ENCODE data around the gene PLCB4. TPM values are rescaled to one million over a fixed set of nuclear protein-coding genes. Genes with fewer than 3 reads are reported as not detected.

The PLCB4 gene
- total RNA-seq, 2 experiments from 2014 or later = 0.06 TPM; not detected in 1

DNA sequence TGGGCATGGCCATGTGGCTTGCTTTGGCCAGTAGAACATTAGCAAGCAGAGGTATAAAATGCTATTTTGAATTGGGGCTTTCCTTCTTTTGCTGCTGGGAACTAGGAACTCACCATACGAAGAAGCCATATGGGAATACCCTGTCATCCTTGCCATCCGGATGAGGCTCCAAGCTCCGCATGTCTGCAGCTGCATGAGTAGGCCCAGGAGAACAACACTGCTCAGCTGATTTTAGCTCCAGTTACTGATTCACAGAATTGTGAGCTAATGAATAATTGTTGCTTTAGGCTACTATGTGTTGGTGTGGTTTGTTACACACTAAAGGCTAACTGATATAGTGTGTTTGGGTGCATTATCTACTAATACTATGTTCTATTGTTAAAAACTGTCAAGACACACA, 2.7 kb upstream of the PLCB4 start:
- Histone ChIP-seq H3K36me3 (ENCODE audit: insufficient read depth, low read length) (no peaks in the 10 kb centered on the region), H3K27ac (ENCODE audit: low read depth in 1 of 2, low read length in 2 of 2) (no peak overlapping the region), H3K9me3 (ENCODE audit: control insufficient read depth in 1 of 2, insufficient read depth in 1 of 2, low read length in 2 of 2) (peaks cover 0 to 19% of the 10 kb centered on the region in 2 experiments), H3K27me3 (ENCODE audit: control insufficient read depth in 1 of 2, insufficient read depth in 2 of 2, low read length in 2 of 2) (peaks cover 6 to 15% of the 10 kb centered on the region in 2 experiments), H3K4me1 (ENCODE audit: insufficient read depth, low read length) (no peaks in the 10 kb centered on the region), H3K4me3 (ENCODE audit: low read length) (no peak overlapping the region)
- H3K27me3 Mint-ChIP-seq = peaks cover 28% of the 10 kb centered on the region
- no peak overlapping the region for H3K4me3 Mint-ChIP-seq
- DNase-seq (no peak), ATAC-seq (ENCODE audit: poor library complexity) (no peak)
- no peak overlapping the region for H3K27ac Mint-ChIP-seq
- peaks cover 5% of the 10 kb centered on the region for H3K4me1 Mint-ChIP-seq (ENCODE audit: low read depth)
- peaks cover 7% of the 10 kb centered on the region for H3K9me3 Mint-ChIP-seq
- H3K36me3 Mint-ChIP-seq (ENCODE audit: low read depth) = no peaks in the 10 kb centered on the region
- ChIA-PET POLR2A (no interaction called here), CTCF (no interaction called here)
- intact Hi-C loops (cut with DNase I, micrococcal nuclease) = no loop called here
- TF ChIP-seq, protein P1, sequence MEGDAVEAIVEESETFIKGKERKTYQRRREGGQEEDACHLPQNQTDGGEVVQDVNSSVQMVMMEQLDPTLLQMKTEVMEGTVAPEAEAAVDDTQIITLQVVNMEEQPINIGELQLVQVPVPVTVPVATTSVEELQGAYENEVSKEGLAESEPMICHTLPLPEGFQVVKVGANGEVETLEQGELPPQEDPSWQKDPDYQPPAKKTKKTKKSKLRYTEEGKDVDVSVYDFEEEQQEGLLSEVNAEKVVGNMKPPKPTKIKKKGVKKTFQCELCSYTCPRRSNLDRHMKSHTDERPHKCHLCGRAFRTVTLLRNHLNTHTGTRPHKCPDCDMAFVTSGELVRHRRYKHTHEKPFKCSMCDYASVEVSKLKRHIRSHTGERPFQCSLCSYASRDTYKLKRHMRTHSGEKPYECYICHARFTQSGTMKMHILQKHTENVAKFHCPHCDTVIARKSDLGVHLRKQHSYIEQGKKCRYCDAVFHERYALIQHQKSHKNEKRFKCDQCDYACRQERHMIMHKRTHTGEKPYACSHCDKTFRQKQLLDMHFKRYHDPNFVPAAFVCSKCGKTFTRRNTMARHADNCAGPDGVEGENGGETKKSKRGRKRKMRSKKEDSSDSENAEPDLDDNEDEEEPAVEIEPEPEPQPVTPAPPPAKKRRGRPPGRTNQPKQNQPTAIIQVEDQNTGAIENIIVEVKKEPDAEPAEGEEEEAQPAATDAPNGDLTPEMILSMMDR (IDR thresholded peaks at IDR 0.05) = no peak

DNA sequence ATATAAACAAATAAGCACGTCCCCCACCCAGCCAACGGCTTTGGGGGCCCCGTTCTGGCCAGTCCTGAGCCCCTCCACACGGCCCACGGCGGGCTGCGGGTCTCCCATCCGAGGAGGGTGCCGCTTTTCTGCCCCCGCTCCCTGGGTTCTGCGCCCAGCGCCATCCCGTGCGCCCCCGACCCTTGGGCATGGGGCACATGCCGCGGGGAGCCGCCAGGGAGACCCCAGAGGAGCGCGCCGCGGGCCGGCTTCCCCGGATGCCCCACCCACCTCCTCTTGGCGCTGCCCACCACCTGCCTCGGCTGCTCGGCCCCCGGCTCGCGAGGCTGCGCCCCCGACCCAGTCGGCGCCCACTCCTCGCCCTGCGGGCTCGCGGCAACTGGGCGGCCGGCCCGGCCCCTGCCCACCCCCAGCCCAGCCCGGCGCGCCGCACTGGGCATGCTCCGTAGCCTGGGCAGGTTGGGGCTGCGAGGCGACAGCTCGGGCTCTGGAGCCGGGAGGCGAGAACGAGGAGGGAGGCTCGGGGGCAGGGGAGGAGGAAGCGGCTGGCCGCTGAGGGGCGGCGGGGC, 570 bp upstream of the PLCB4 start:
- Mint-ChIP-seq H3K4me3 (no peak overlapping the region), H3K4me1 (ENCODE audit: low read depth) (peaks cover 5% of the 10 kb centered on the region), H3K36me3 (ENCODE audit: low read depth) (no peaks in the 10 kb centered on the region), H3K9me3 (peaks cover 7% of the 10 kb centered on the region), H3K27ac (no peak overlapping the region), H3K27me3 (peaks cover 28% of the 10 kb centered on the region)
- Histone ChIP-seq H3K36me3 (ENCODE audit: insufficient read depth, low read length) (no peaks in the 10 kb centered on the region), H3K27ac (ENCODE audit: low read depth in 1 of 2, low read length in 2 of 2) (no peak overlapping the region), H3K4me1 (ENCODE audit: insufficient read depth, low read length) (no peaks in the 10 kb centered on the region), H3K4me3 (ENCODE audit: low read length) (no peak overlapping the region), H3K9me3 (ENCODE audit: control insufficient read depth in 1 of 2, insufficient read depth in 1 of 2, low read length in 2 of 2) (peaks cover 0 to 14% of the 10 kb centered on the region in 2 experiments), H3K27me3 (ENCODE audit: control insufficient read depth in 1 of 2, insufficient read depth in 2 of 2, low read length in 2 of 2) (peaks cover 6 to 15% of the 10 kb centered on the region in 2 experiments)
- ATAC-seq (ENCODE audit: poor library complexity) (no peak), DNase-seq (peak in 1 of 14 experiments; percentile 2)
- ChIA-PET POLR2A (no interaction called here), CTCF (no interaction called here)
- TF ChIP-seq, protein P1 (IDR thresholded peaks at IDR 0.05) = no peak
- intact Hi-C loops (cut with DNase I, micrococcal nuclease) = no loop called here

DNA sequence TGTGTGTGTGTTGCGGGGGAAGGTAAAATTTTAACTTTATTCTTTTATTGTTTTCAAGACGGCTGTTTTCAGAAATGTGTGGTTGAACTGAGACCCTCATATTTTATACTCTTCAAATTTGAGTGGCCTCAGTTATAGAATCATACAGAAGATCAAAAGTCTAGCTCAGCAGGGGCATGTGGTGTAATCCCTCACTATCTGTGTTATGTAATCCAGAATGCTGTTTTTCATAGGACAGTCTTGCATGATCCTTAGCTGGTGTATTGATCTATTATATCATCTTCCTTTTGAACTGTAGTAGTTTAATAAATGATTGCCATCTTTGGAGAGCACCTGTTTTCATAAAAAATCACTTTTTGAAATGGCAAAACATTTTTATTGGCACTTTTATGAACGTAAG, 1.4 kb downstream of the PLCB4 start:
- Histone ChIP-seq H3K27ac (ENCODE audit: low read depth in 1 of 2, low read length in 2 of 2) (no peak overlapping the region), H3K4me1 (ENCODE audit: insufficient read depth, low read length) (no peaks in the 10 kb centered on the region), H3K36me3 (ENCODE audit: insufficient read depth, low read length) (no peaks in the 10 kb centered on the region), H3K9me3 (ENCODE audit: control insufficient read depth in 1 of 2, insufficient read depth in 1 of 2, low read length in 2 of 2) (peaks cover 0 to 14% of the 10 kb centered on the region in 2 experiments), H3K27me3 (ENCODE audit: control insufficient read depth in 1 of 2, insufficient read depth in 2 of 2, low read length in 2 of 2) (peaks cover 6 to 15% of the 10 kb centered on the region in 2 experiments), H3K4me3 (ENCODE audit: low read length) (no peak overlapping the region)
- TF ChIP-seq, protein P1 (IDR thresholded peaks at IDR 0.05) = no peak
- no peak for ATAC-seq (ENCODE audit: poor library complexity)
- Mint-ChIP-seq H3K27ac (no peak overlapping the region), H3K36me3 (ENCODE audit: low read depth) (no peaks in the 10 kb centered on the region), H3K9me3 (peaks cover 4% of the 10 kb centered on the region), H3K27me3 (peaks cover 28% of the 10 kb centered on the region), H3K4me1 (ENCODE audit: low read depth) (peaks cover 5% of the 10 kb centered on the region), H3K4me3 (no peak overlapping the region)
- intact Hi-C loops (cut with DNase I, micrococcal nuclease) = no loop called here
- no peak for DNase-seq
- ChIA-PET CTCF (no interaction called here), POLR2A (no interaction called here)

Measured in CD4-positive, alpha-beta T cell (primary cell).